Nephron (organoid): Measurements from ENCODE around the gene CASP2.

Source experiments
- H3K27ac Mint-ChIP-seq, 3 experiments: 2 replicates each; pipeline ENCODE4 v1.8.0; 2020; ENCODE audit warnings: mixed read lengths in 3 of 3, mild to moderate bottlenecking in 2 of 3, moderate library complexity in 1 of 3
- H3K27me3 Mint-ChIP-seq: 2 replicates; pipeline ENCODE4 v1.8.0; 2021; ENCODE audit warnings: low read depth, mild to moderate bottlenecking, moderate library complexity, mixed read lengths
- H3K36me3 Mint-ChIP-seq: 2 replicates; pipeline ENCODE4 v1.8.0; 2020; ENCODE audit warnings: low read depth, mixed read lengths
- H3K4me1 Mint-ChIP-seq: 2 replicates; pipeline ENCODE4 v1.8.0; 2020; ENCODE audit warnings: mixed read lengths
- H3K4me3 Mint-ChIP-seq, 3 experiments: 2 replicates each; pipeline ENCODE4 v1.8.0; 2020; ENCODE audit warnings: mild to moderate bottlenecking in 3 of 3, mixed read lengths in 3 of 3, moderate library complexity in 2 of 3
- H3K9me3 Mint-ChIP-seq: 2 replicates; pipeline ENCODE4 v1.8.0; 2020; ENCODE audit warnings: mixed read lengths
- CTCF ChIP-seq, 3 experiments: fragments of 200-600 bp; sonication (generic); IDR thresholded peaks; one replicate each; pipeline ENCODE4 v1.5.0; 2021; ENCODE audit warnings: antibody characterized with exemption in 3 of 3; ENCODE audit not compliant: unreplicated experiment in 3 of 3

The CASP2 gene

GRCh38 chr7:143287935-143288826, at the start of gene CASP2:
CASP2 (plus strand) TSS chr7:143288351; CDS start chr7:143288456, 105 bp downstream.
- peaks cover 56% of the 10 kb centered on the region for H3K4me1 Mint-ChIP-seq
- H3K27ac Mint-ChIP-seq = peak within 1 kb of the TSS; percentile 93 to 96 (median 95)
- H3K4me3 Mint-ChIP-seq = peak within 1 kb of the TSS; percentile 95 to 99 (median 96)
- H3K36me3 Mint-ChIP-seq = peaks cover 23% of the 10 kb centered on the region
- TF ChIP-seq CTCF (IDR thresholded peaks at IDR 0.05; ENCODE audit: unreplicated experiment in 3 of 3) = peak in 2 of 3 experiments; percentile 22 to 47
- no peaks in the 10 kb centered on the region for H3K27me3 Mint-ChIP-seq
- peaks cover 4% of the 10 kb centered on the region for H3K9me3 Mint-ChIP-seq

DNA sequence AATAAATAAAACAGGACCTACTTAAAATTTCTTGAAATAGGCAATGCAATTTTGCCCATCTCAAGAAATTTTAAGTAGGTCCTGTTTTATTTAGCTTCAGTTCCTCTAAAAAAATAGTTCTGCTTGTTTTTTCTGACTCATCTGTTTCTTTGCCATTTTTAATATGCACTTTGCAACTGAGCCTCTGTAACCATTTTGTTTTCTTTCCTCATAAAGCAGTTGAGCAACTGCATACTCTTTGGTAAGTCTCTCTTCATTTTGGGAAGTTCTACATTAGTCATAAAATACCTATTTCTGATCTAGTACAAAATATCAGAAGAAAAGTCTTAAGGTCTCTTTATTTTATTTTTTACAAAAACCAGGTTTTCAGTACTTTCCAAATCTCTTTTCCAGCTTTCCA, 48.3 kb upstream of the CASP2 start:
- Mint-ChIP-seq H3K27me3 (peaks cover 10% of the 10 kb centered on the region), H3K27ac (no peak overlapping the region), H3K36me3 (no peaks in the 10 kb centered on the region), H3K9me3 (peaks cover 28% of the 10 kb centered on the region), H3K4me1 (peaks cover 29% of the 10 kb centered on the region), H3K4me3 (no peak overlapping the region)
- TF ChIP-seq CTCF (IDR thresholded peaks at IDR 0.05; ENCODE audit: unreplicated experiment in 3 of 3) = no peak

DNA sequence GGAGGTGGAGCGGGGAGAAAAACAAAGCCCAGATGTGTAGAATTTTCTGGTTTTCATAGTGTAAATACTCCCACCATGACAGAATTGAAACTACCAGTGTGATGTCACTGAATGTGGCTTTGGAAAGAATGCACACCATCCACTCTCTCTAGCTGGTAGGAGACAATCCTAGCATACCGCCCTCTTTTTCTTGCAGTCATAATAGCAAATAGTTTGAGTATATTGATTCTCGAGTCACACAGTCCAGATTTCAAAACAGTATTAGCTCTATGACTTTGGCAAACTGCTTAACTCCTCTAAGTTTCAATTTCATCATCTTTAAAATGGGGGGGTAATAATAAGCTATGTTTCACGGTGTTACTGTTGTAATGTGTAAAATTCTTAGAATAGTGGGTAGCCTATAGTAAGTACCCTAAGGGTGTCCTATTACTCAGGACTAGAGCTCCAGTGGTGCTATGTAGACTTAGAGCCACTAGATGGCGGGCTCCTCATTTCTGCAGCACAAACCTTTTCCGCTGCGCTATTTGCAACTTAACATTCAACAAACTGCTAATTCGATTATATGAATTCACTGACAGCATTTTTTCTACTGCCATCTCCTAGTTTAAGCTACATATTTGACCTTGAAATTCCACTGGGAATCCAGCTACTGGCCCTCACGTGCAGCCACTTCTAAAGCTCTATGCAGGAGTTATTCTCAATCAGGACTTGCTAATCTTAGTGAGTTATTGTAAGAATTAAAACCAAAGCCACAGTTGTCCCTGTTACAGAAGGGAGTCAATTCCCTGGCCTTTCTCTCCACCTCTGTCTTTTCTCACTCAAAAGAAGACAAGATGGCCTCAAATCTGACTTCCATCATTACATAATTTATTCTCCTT, 47.6 kb upstream of the CASP2 start:
- TF ChIP-seq CTCF (IDR thresholded peaks at IDR 0.05; ENCODE audit: unreplicated experiment in 3 of 3) = peak; percentile 91 to 96 (median 95)
- peaks cover 10% of the 10 kb centered on the region for H3K27me3 Mint-ChIP-seq
- H3K4me1 Mint-ChIP-seq = peaks cover 29% of the 10 kb centered on the region
- H3K9me3 Mint-ChIP-seq = peaks cover 24% of the 10 kb centered on the region
- no peaks in the 10 kb centered on the region for H3K36me3 Mint-ChIP-seq
- no peak overlapping the region for H3K4me3 Mint-ChIP-seq
- no peak overlapping the region for H3K27ac Mint-ChIP-seq

- no peaks in the 10 kb centered on the region for H3K36me3 Mint-ChIP-seq
- H3K27ac Mint-ChIP-seq = no peak overlapping the region
- no peak overlapping the region for H3K4me3 Mint-ChIP-seq
- TF ChIP-seq CTCF (IDR thresholded peaks at IDR 0.05; ENCODE audit: unreplicated experiment in 3 of 3) = no peak
- H3K4me1 Mint-ChIP-seq = peaks cover 29% of the 10 kb centered on the region
- H3K9me3 Mint-ChIP-seq = peaks cover 7% of the 10 kb centered on the region
- H3K27me3 Mint-ChIP-seq = peaks cover 11% of the 10 kb centered on the region
These were observed 45.8 kb upstream of the CASP2 start for GRCh38 chr7:143242306-143242705.

DNA sequence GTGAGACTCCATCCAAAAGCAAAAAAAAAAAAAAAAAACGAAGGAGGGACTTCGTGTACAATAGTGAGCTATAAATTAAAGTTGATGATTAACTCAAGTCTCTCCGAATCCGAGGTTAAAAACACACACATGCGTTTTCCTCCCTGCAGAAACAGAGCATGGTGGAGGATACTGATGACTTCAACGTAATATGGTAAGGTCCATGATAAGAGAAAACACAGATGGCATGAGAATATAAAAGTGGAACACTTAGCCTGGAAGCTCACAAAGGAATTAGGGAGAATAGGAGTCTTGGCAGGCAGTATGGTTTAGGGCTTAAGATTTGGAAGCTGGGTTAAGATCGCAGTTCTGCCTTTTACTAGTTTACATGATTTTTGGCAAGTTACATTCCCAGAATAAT, 45.0 kb upstream of the CASP2 start:
- H3K9me3 Mint-ChIP-seq = peaks cover 5% of the 10 kb centered on the region
- peaks cover 11% of the 10 kb centered on the region for H3K27me3 Mint-ChIP-seq
- H3K36me3 Mint-ChIP-seq = no peaks in the 10 kb centered on the region
- TF ChIP-seq CTCF (IDR thresholded peaks at IDR 0.05; ENCODE audit: unreplicated experiment in 3 of 3) = no peak
- H3K4me3 Mint-ChIP-seq = no peak overlapping the region
- peak overlapping the region in 1 of 3 experiments; percentile 37 for H3K27ac Mint-ChIP-seq
- peaks cover 29% of the 10 kb centered on the region for H3K4me1 Mint-ChIP-seq
